ENCODE data around the gene PSMD2.

PSMD2 gene

GRCh38 chr3:184284696-184285095 lies 14.3 kb upstream of the PSMD2 start:
- Histone ChIP-seq H3K27ac (ENCODE audit: low read depth, low read length) (no peak overlapping the region), H3K4me1 (ENCODE audit: control insufficient read depth, insufficient read depth, low read length) (no peaks in the 10 kb centered on the region), H3K9ac (ENCODE audit: low read depth, low read length) (no peak overlapping the region), H3K4me3 (ENCODE audit: low read depth, low read length) (no peak overlapping the region), H3K36me3 (ENCODE audit: control insufficient read depth, insufficient read depth, low read length) (no peaks in the 10 kb centered on the region), H3K27me3 (ENCODE audit: control insufficient read depth, insufficient read depth, low read length) (no peaks in the 10 kb centered on the region), H3K9me3 (ENCODE audit: control insufficient read depth, insufficient read depth, low read length) (no peaks in the 10 kb centered on the region)

DNA sequence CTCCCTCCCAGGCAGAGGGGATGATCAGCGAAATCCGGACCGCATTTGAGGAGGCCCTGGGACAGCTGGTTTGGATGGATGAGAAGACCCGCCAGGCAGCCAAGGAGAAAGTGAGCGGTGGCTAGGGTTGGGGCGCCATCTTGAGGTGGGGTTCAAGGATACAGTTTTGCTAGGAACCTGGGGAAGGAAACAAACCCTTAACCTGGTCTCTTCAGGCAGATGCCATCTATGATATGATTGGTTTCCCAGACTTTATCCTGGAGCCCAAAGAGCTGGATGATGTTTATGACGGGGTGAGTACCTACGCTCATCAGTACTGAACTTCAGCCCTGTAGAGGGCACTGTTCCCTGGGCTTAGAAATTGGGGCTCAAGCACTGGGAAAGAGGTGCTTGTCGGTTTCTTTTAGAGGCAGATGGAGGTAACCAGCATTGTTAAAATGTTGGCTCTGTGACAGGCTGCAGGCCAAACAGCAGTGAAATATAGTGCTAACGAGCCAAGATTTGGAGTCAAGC lies 9.6 kb upstream of the PSMD2 start:
- Histone ChIP-seq H3K9me3 (ENCODE audit: control insufficient read depth, insufficient read depth, low read length) (no peaks in the 10 kb centered on the region), H3K27me3 (ENCODE audit: control insufficient read depth, insufficient read depth, low read length) (no peaks in the 10 kb centered on the region), H3K4me1 (ENCODE audit: control insufficient read depth, insufficient read depth, low read length) (no peaks in the 10 kb centered on the region), H3K9ac (ENCODE audit: low read depth, low read length) (no peak overlapping the region), H3K27ac (ENCODE audit: low read depth, low read length) (no peak overlapping the region), H3K4me3 (ENCODE audit: low read depth, low read length) (no peak overlapping the region), H3K36me3 (ENCODE audit: control insufficient read depth, insufficient read depth, low read length) (no peaks in the 10 kb centered on the region)

DNA sequence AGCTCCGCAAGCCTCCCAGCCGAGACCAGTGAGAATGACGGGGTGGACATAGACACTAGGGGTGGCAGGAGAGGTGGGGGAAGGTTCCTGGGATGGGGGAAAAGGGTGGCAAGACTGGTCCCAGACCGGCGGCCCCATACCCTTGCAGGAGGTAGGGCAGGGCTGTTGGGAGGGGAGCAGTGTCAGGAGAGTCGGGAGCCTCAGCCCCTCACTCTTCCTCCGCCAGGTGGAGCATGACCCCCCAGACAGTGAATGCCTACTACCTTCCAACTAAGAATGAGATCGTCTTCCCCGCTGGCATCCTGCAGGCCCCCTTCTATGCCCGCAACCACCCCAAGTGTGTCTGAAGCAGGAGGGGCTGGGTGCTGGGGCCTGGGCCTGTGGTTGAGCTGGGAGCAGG lies 8.7 kb upstream of the PSMD2 start:
- no peaks in the 10 kb centered on the region for H3K4me1 ChIP-seq (ENCODE audit: control insufficient read depth, insufficient read depth, low read length)
- no peak overlapping the region for H3K9ac ChIP-seq (ENCODE audit: low read depth, low read length)
- H3K36me3 ChIP-seq (ENCODE audit: control insufficient read depth, insufficient read depth, low read length), result no peaks in the 10 kb centered on the region
- no peaks in the 10 kb centered on the region for H3K9me3 ChIP-seq (ENCODE audit: control insufficient read depth, insufficient read depth, low read length)
- H3K27me3 ChIP-seq (ENCODE audit: control insufficient read depth, insufficient read depth, low read length), result no peaks in the 10 kb centered on the region
- no peak overlapping the region for H3K4me3 ChIP-seq (ENCODE audit: low read depth, low read length)
- no peak overlapping the region for H3K27ac ChIP-seq (ENCODE audit: low read depth, low read length)

- Histone ChIP-seq H3K9me3 (ENCODE audit: control insufficient read depth, insufficient read depth, low read length) (no peaks in the 10 kb centered on the region), H3K27me3 (ENCODE audit: control insufficient read depth, insufficient read depth, low read length) (no peaks in the 10 kb centered on the region), H3K9ac (ENCODE audit: low read depth, low read length) (no peak overlapping the region), H3K27ac (ENCODE audit: low read depth, low read length) (no peak overlapping the region), H3K4me1 (ENCODE audit: control insufficient read depth, insufficient read depth, low read length) (no peaks in the 10 kb centered on the region), H3K4me3 (ENCODE audit: low read depth, low read length) (no peak overlapping the region), H3K36me3 (ENCODE audit: control insufficient read depth, insufficient read depth, low read length) (no peaks in the 10 kb centered on the region)
These were observed 7.8 kb upstream of the PSMD2 start for GRCh38 chr3:184291044-184291737.

DNA sequence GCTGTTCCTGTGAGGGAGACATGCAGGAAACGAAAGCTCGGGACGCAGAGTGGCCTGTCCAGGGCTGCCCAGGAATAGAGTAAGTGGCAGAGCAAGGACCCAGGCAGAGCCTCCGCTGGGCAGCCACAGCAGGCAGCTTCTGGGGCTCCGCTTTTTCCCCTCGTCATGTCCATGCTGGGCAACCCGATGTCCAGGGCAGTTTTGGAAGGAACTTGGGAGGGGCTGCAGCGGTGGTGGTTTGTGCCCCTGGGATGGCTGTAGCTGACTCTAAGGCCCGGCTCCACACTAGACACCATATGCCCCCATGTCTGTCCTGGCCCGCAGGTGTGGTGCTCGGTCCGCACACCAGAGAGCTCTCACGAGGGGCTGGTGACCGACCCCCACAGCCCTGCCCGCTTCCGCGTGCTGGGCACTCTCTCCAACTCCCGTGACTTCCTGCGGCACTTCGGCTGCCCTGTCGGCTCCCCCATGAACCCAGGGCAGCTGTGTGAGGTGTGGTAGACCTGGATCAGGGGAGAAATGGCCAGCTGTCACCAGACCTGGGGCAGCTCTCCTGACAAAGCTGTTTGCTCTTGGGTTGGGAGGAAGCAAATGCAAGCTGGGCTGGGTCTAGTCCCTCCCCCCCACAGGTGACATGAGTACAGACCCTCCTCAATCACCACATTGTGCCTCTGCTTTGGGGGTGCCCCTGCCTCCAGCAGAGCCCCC lies 7.1 kb upstream of the PSMD2 start:
- no peak overlapping the region for H3K4me3 ChIP-seq (ENCODE audit: low read depth, low read length)
- no peaks in the 10 kb centered on the region for H3K9me3 ChIP-seq (ENCODE audit: control insufficient read depth, insufficient read depth, low read length)
- H3K9ac ChIP-seq (ENCODE audit: low read depth, low read length), result no peak overlapping the region
- H3K4me1 ChIP-seq (ENCODE audit: control insufficient read depth, insufficient read depth, low read length), result no peaks in the 10 kb centered on the region
- no peaks in the 10 kb centered on the region for H3K27me3 ChIP-seq (ENCODE audit: control insufficient read depth, insufficient read depth, low read length)
- no peaks in the 10 kb centered on the region for H3K36me3 ChIP-seq (ENCODE audit: control insufficient read depth, insufficient read depth, low read length)
- no peak overlapping the region for H3K27ac ChIP-seq (ENCODE audit: low read depth, low read length)

DNA sequence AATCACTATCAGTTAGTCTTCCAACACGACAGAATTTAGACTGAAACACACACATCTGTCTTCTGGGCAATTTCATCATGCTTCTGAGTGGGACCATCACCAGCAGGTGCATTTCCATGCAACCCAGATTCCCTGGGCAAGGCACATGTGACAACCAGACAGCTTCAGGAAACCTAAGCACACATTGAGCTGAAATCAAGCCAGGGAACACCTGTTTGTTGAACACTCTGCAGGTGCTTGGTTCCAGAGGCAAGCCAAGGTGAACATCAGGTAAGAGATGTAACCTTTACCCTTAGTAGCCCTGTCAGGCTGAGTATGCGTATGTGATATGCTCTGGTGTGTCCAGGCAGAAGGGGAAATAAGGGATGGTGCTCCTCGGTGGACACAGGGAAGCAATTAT lies 3.3 kb upstream of the PSMD2 start:
- H3K4me3 ChIP-seq (ENCODE audit: low read depth, low read length), result no peak overlapping the region
- H3K27ac ChIP-seq (ENCODE audit: low read depth, low read length), result no peak overlapping the region
- no peaks in the 10 kb centered on the region for H3K4me1 ChIP-seq (ENCODE audit: control insufficient read depth, insufficient read depth, low read length)
- no peaks in the 10 kb centered on the region for H3K9me3 ChIP-seq (ENCODE audit: control insufficient read depth, insufficient read depth, low read length)
- no peaks in the 10 kb centered on the region for H3K27me3 ChIP-seq (ENCODE audit: control insufficient read depth, insufficient read depth, low read length)
- H3K36me3 ChIP-seq (ENCODE audit: control insufficient read depth, insufficient read depth, low read length), result peaks cover 8% of the 10 kb centered on the region
- no peak overlapping the region for H3K9ac ChIP-seq (ENCODE audit: low read depth, low read length)

GRCh38 chr3:184296616-184297015 lies 2.4 kb upstream of the PSMD2 start:
- H3K36me3 ChIP-seq (ENCODE audit: control insufficient read depth, insufficient read depth, low read length), result peaks cover 15% of the 10 kb centered on the region
- no peaks in the 10 kb centered on the region for H3K27me3 ChIP-seq (ENCODE audit: control insufficient read depth, insufficient read depth, low read length)
- H3K9me3 ChIP-seq (ENCODE audit: control insufficient read depth, insufficient read depth, low read length), result no peaks in the 10 kb centered on the region
- H3K27ac ChIP-seq (ENCODE audit: low read depth, low read length), result no peak overlapping the region
- no peak overlapping the region for H3K9ac ChIP-seq (ENCODE audit: low read depth, low read length)
- no peaks in the 10 kb centered on the region for H3K4me1 ChIP-seq (ENCODE audit: control insufficient read depth, insufficient read depth, low read length)
- H3K4me3 ChIP-seq (ENCODE audit: low read depth, low read length), result no peak overlapping the region

GRCh38 chr3:184299488-184300377 lies 692 bp downstream of the PSMD2 start:
- Histone ChIP-seq H3K4me1 (ENCODE audit: control insufficient read depth, insufficient read depth, low read length) (no peaks in the 10 kb centered on the region), H3K9ac (ENCODE audit: low read depth, low read length) (peak overlapping the region; percentile 87), H3K36me3 (ENCODE audit: control insufficient read depth, insufficient read depth, low read length) (peaks cover 47% of the 10 kb centered on the region), H3K27ac (ENCODE audit: low read depth, low read length) (peak overlapping the region; percentile 78), H3K27me3 (ENCODE audit: control insufficient read depth, insufficient read depth, low read length) (no peaks in the 10 kb centered on the region), H3K4me3 (ENCODE audit: low read depth, low read length) (peak overlapping the region; percentile 98), H3K9me3 (ENCODE audit: control insufficient read depth, insufficient read depth, low read length) (no peaks in the 10 kb centered on the region)

- no peaks in the 10 kb centered on the region for H3K27me3 ChIP-seq (ENCODE audit: control insufficient read depth, insufficient read depth, low read length)
- H3K27ac ChIP-seq (ENCODE audit: low read depth, low read length), result peak overlapping the region; percentile 78
- H3K4me1 ChIP-seq (ENCODE audit: control insufficient read depth, insufficient read depth, low read length), result no peaks in the 10 kb centered on the region
- peaks cover 52% of the 10 kb centered on the region for H3K36me3 ChIP-seq (ENCODE audit: control insufficient read depth, insufficient read depth, low read length)
- no peaks in the 10 kb centered on the region for H3K9me3 ChIP-seq (ENCODE audit: control insufficient read depth, insufficient read depth, low read length)
- H3K9ac ChIP-seq (ENCODE audit: low read depth, low read length), result no peak overlapping the region
- peak overlapping the region; percentile 98 for H3K4me3 ChIP-seq (ENCODE audit: low read depth, low read length)
These were observed 1.3 kb downstream of the PSMD2 start for GRCh38 chr3:184300378-184300720.

DNA sequence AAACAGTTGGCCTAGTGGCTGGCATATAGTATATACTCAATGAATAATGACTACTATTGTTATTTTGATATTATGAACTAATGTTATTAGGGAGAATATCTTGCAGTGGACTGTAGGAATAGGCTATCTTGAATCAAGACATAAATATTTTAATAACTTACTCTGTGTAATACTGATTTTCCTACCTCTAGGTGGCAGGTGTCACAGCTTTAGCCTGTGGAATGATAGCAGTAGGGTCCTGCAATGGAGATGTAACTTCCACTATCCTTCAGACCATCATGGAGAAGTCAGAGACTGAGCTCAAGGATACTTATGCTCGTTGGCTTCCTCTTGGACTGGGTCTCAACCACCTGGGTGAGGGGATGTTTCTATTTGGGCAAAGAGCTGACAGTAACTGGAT lies 6.5 kb downstream of the PSMD2 start:
- no peaks in the 10 kb centered on the region for H3K4me1 ChIP-seq (ENCODE audit: control insufficient read depth, insufficient read depth, low read length)
- no peaks in the 10 kb centered on the region for H3K27me3 ChIP-seq (ENCODE audit: control insufficient read depth, insufficient read depth, low read length)
- no peak overlapping the region for H3K4me3 ChIP-seq (ENCODE audit: low read depth, low read length)
- peaks cover 89% of the 10 kb centered on the region for H3K36me3 ChIP-seq (ENCODE audit: control insufficient read depth, insufficient read depth, low read length)
- H3K9me3 ChIP-seq (ENCODE audit: control insufficient read depth, insufficient read depth, low read length), result no peaks in the 10 kb centered on the region
- H3K27ac ChIP-seq (ENCODE audit: low read depth, low read length), result no peak overlapping the region
- H3K9ac ChIP-seq (ENCODE audit: low read depth, low read length), result no peak overlapping the region

Measured in HUES48 (cell line).